Thymus (tissue), 11 donors: Measurements from ENCODE around the gene IFNAR2. TPM values are rescaled to one million over a fixed set of nuclear protein-coding genes. Genes with fewer than 3 reads are reported as not detected.

Source experiments
- DNase-seq, 9 donors: peaks; one replicate each; pipeline ENCODE4 v3.0.0-alpha.2; 2013; ENCODE audit warnings: low spot score in 9 of 9, low read depth in 6 of 9, missing footprints in 1 of 9
- H3K27ac ChIP-seq, 2 donors: one replicate each; pipeline ENCODE4 v1.5.1; 2013; ENCODE audit warnings: control low read depth in 1 of 2, low read depth in 1 of 2, low read length in 1 of 2, mild to moderate bottlenecking in 1 of 2, moderate library complexity in 1 of 2
- H3K27me3 ChIP-seq, 2 donors: one replicate each; pipeline ENCODE4 v1.5.1; 2013; ENCODE audit warnings: low read length in 1 of 2; ENCODE audit not compliant: control insufficient read depth in 2 of 2, insufficient read depth in 1 of 2
- H3K36me3 ChIP-seq, 2 donors: one replicate each; pipeline ENCODE4 v1.5.1; 2013; ENCODE audit warnings: low read length in 1 of 2, mild to moderate bottlenecking in 1 of 2, moderate library complexity in 1 of 2; ENCODE audit not compliant: control insufficient read depth in 2 of 2, insufficient read depth in 2 of 2
- H3K4me1 ChIP-seq, 2 donors: one replicate each; pipeline ENCODE4 v1.5.1; 2013; ENCODE audit warnings: low read length in 2 of 2; ENCODE audit not compliant: control insufficient read depth in 2 of 2, insufficient read depth in 2 of 2
- H3K4me3 ChIP-seq, 2 donors: one replicate each; pipeline ENCODE4 v1.5.1; 2013; ENCODE audit warnings: low read length in 2 of 2, control low read depth in 1 of 2, mild to moderate bottlenecking in 1 of 2
- H3K9me3 ChIP-seq, 2 donors: one replicate each; pipeline ENCODE4 v1.5.1; 2013; ENCODE audit warnings: low read length in 1 of 2, mild to moderate bottlenecking in 1 of 2; ENCODE audit not compliant: control insufficient read depth in 2 of 2, insufficient read depth in 1 of 2
- WGBS: extraction: QIAGEN DNeasy Blood & Tissue Kit; methylation state at CpG from one replicate; pipeline ENCODE4 v1.1.7; 2013; 5-methylcytosine and 5-hydroxymethylcytosine counted together
- polyA plus RNA-seq: library from polyadenylated mRNA; stranded (reverse); fragments of 200-250 nt; gene quantifications from one replicate; pipeline ENCODE4 v1.2.3, GENCODE V29; 2013
- total RNA-seq: library from RNA; stranded (reverse); fragments of 120-200 nt; gene quantifications from one replicate; pipeline ENCODE4 v1.2.4, GENCODE V29; 2013
- donor health status: healthy.

The IFNAR2 gene
- total and polyA plus RNA-seq, 2 donors, result 11.2 to 36.9 TPM

GRCh38 chr21:33279330-33279820 is 49.6 kb downstream of the IFNAR2 start:
- Histone ChIP-seq H3K27me3 (no peaks in the 10 kb centered on the region), H3K36me3 (peaks cover 50 to 87% of the 10 kb centered on the region in 2 donors), H3K4me1 (peaks cover 0 to 10% of the 10 kb centered on the region in 2 donors), H3K27ac (no peak overlapping the region), H3K4me3 (no peak overlapping the region), H3K9me3 (no peaks in the 10 kb centered on the region)
- DNase-seq, result no peak
- 82% methylated on average over 3 of the region's 3 CpGs for WGBS

Other genes with a start within 250 kb of the IFNAR2 start
- gene OLIG2, start 204.0 kb upstream of the IFNAR2 start, total RNA-seq, result 0.05 TPM
- 0.02 TPM for gene OLIG2, start 204.0 kb upstream of the IFNAR2 start, polyA plus RNA-seq
- gene OLIG1, start 159.8 kb upstream of the IFNAR2 start, total RNA-seq, result 0.05 TPM
- gene OLIG1, start 159.8 kb upstream of the IFNAR2 start, polyA plus RNA-seq, result 0.14 TPM
- gene IL10RB, start 36.4 kb downstream of the IFNAR2 start, total RNA-seq, result 38.2 TPM
- gene IL10RB, start 36.4 kb downstream of the IFNAR2 start, polyA plus RNA-seq, result 42.9 TPM
- gene IFNAR1, start 95.0 kb downstream of the IFNAR2 start, total RNA-seq, result 17.2 TPM
- 18.2 TPM for gene IFNAR1, start 95.0 kb downstream of the IFNAR2 start, polyA plus RNA-seq
- gene IFNGR2, start 173.5 kb downstream of the IFNAR2 start, total RNA-seq, result 50.7 TPM
- gene IFNGR2, start 173.5 kb downstream of the IFNAR2 start, polyA plus RNA-seq, result 111 TPM